ENCODE results near the gene KICS2. TPM values are rescaled to one million over a fixed set of nuclear protein-coding genes. Genes with fewer than 3 reads are reported as not detected.

The KICS2 gene
- total and polyA plus RNA-seq, 2 of the 8 experiments (the other 6 are each of a cell fraction or from before 2014, with no cell fraction given): 5.6 to 9.5 TPM

GRCh38 chr12:64255249-64255648 lies 33.2 kb upstream of the KICS2 start:
- H3K23me2 ChIP-seq (ENCODE audit: low read depth, low read length): no peaks in the 10 kb centered on the region
- CTCF ChIA-PET (ENCODE audit: partially characterized antibody): interaction anchor here (0.6 to 5.6 kb wide), 9 partner anchors 10 to 430 kb away, joined by 3 to 67 read pairs (median 5); no protein-coding TSS in a partner anchor
- no peak overlapping the region for H4K5ac ChIP-seq (ENCODE audit: insufficient read length, low read depth, low read length)
- H3K79me1 ChIP-seq (ENCODE audit: low read depth, low read length): no peaks in the 10 kb centered on the region
- no peak overlapping the region for H2AK5ac ChIP-seq (ENCODE audit: low read depth, low read length)
- no peak overlapping the region for H3K18ac ChIP-seq (ENCODE audit: extremely low read depth, low read length)
- H3K14ac ChIP-seq (ENCODE audit: insufficient read length): no peak overlapping the region
- no peaks in the 10 kb centered on the region for H3K36me3 ChIP-seq (ENCODE audit: control insufficient read depth in 2 of 4, insufficient read depth in 4 of 4, low read length in 3 of 4)
- H2BK15ac ChIP-seq (ENCODE audit: low read length): no peak overlapping the region
- no peak overlapping the region for H2BK5ac ChIP-seq (ENCODE audit: low read depth, low read length)
- no peak overlapping the region for H2AFZ ChIP-seq (ENCODE audit: low read length)
- no peak overlapping the region for H3K4me2 ChIP-seq (ENCODE audit: insufficient read depth in 1 of 2, low read depth in 2 of 2, low read length in 2 of 2)
- DNase-seq (ENCODE audit: low read depth in 1 of 2, low spot score in 2 of 2): no peak
- H2BK20ac ChIP-seq (ENCODE audit: low read length): no peak overlapping the region
- peaks cover 0 to 2% (median 0%) of the 10 kb centered on the region in 4 experiments; a peak in 1 of 7 replicates for H3K4me1 ChIP-seq (replicated peaks in 1 of 4; ENCODE audit: control insufficient read depth in 3 of 4, insufficient read depth in 4 of 4, low read length in 3 of 4)
- no peak overlapping the region for H3K4me3 ChIP-seq (ENCODE audit: extremely low read depth in 1 of 4, insufficient read depth in 2 of 4, low read depth in 3 of 4, low read length in 4 of 4)
- POLR2A ChIA-PET (ENCODE audit: partially characterized antibody): no interaction called here
- WGBS, 2 experiments (ENCODE audit: extremely low coverage in 1 of 2, insufficient coverage in 1 of 2, insufficient read length in 1 of 2, insufficient replicate concordance in 2 of 2, low coverage in 1 of 2, low lambda C conversion rate in 2 of 2, missing lambda C conversion rate in 1 of 2): 88% methylated on average over 4 of the region's 4 CpGs; no CpG with 5 or more reads in 1 of the 2 experiments
- H3K79me2 ChIP-seq (ENCODE audit: control insufficient read depth in 1 of 2, insufficient read depth in 2 of 2, low read length in 2 of 2): no peaks in the 10 kb centered on the region
- no peak overlapping the region for H3K56ac ChIP-seq (replicated peaks; ENCODE audit: insufficient read length, low read depth, low read length)
- H2BK120ac ChIP-seq (replicated peaks; ENCODE audit: low read depth, low read length): no peak overlapping the region
- H3K9ac ChIP-seq (replicated peaks in 1 of 4; ENCODE audit: extremely low read depth in 1 of 4, low read depth in 3 of 4, low read length in 3 of 4): no peak overlapping the region
- H3K4ac ChIP-seq (replicated peaks; ENCODE audit: insufficient read length, low read depth, low read length): no peak overlapping the region
- no peak overlapping the region for H3K23ac ChIP-seq (ENCODE audit: insufficient read length)
- FAIRE-seq: no peak
- no peaks in the 10 kb centered on the region for H4K20me1 ChIP-seq (replicated peaks in 1 of 2; ENCODE audit: control insufficient read depth in 1 of 2, insufficient read depth in 2 of 2, low read length in 2 of 2)
- H4K8ac ChIP-seq (ENCODE audit: extremely low read depth, insufficient read depth, low read length): no peak overlapping the region
- no peak overlapping the region for H4K91ac ChIP-seq (replicated peaks; ENCODE audit: insufficient read length, low read length)
- H2BK12ac ChIP-seq (ENCODE audit: low read depth, low read length): no peak overlapping the region
- H3K9me3 ChIP-seq (ENCODE audit: insufficient read depth in 2 of 2, low read depth in 1 of 2, low read length in 1 of 2): no peaks in the 10 kb centered on the region
- no peak overlapping the region for H3K27ac ChIP-seq (ENCODE audit: low read depth, low read length)
- H3K27me3 ChIP-seq (replicated peaks in 1 of 4; ENCODE audit: control insufficient read depth in 3 of 4, extremely low read depth in 1 of 4, insufficient read depth in 3 of 4, low read length in 3 of 4): no peaks in the 10 kb centered on the region
- TF ChIP-seq SAP30 (IDR thresholded peaks at IDR 0.05; ENCODE audit: insufficient read depth, insufficient replicate concordance, low read length): no peak
- TF ChIP-seq SRF (IDR thresholded peaks at IDR 0.05; ENCODE audit: low read depth, low read length): no peak
- TF ChIP-seq SP4 (IDR thresholded peaks at IDR 0.05; ENCODE audit: low read length): no peak
- no peak for TF ChIP-seq SIN3A (conservative IDR thresholded peaks at IDR 0.05 in 1 of 2, IDR thresholded peaks at IDR 0.05 in 1 of 2; ENCODE audit: low read depth in 1 of 2, low read length in 2 of 2)
- no peak for TF ChIP-seq KDM1A (IDR thresholded peaks at IDR 0.05; ENCODE audit: borderline replicate concordance, low read length)
- no peak for TF ChIP-seq SIX5 (IDR thresholded peaks at IDR 0.05; ENCODE audit: low read depth, low read length)
- TF ChIP-seq TBP (IDR thresholded peaks at IDR 0.05; ENCODE audit: low read depth, low read length): no peak
- TF ChIP-seq JUN (IDR thresholded peaks at IDR 0.05; ENCODE audit: low read depth, low read length): no peak
- TF ChIP-seq EP300 (IDR thresholded peaks at IDR 0.05; ENCODE audit: borderline replicate concordance in 1 of 2, low read depth in 2 of 2, low read length in 2 of 2): no peak
- TF ChIP-seq NRF1 (IDR thresholded peaks at IDR 0.05; ENCODE audit: low read depth, low read length): no peak
- TF ChIP-seq CBX5 (IDR thresholded peaks at IDR 0.05; ENCODE audit: low read depth, low read length): no peak
- no peak for TF ChIP-seq SUZ12 (IDR thresholded peaks at IDR 0.05; ENCODE audit: low read length)
- no peak for TF ChIP-seq HDAC2 (IDR thresholded peaks at IDR 0.05; ENCODE audit: borderline replicate concordance in 1 of 2, low read depth in 2 of 2, low read length in 2 of 2)
- no peak for TF ChIP-seq YY1 (IDR thresholded peaks at IDR 0.05; ENCODE audit: low read depth, low read length)
- TF ChIP-seq BRCA1 (IDR thresholded peaks at IDR 0.05; ENCODE audit: low read depth, low read length): no peak
